IMR-90 (cell line): ENCODE data around the gene LBHD2. TPM values are rescaled to one million over a fixed set of nuclear protein-coding genes. Genes with fewer than 3 reads are reported as not detected.

Experiments used
- RFX5 ChIP-seq: IDR thresholded peaks from 2 replicates; pipeline ENCODE4 v1.8.0; 2012; ENCODE audit warnings: low read depth, mild to moderate bottlenecking, low read length, moderate library complexity
- polyA plus RNA-seq, 3 experiments: library from polyadenylated mRNA; depleted of rRNA; stranded (reverse); fragments of >200 nt; gene quantifications; 2 replicates each; pipeline ENCODE4 v1.2.3, GENCODE V29; 2012; ENCODE audit warnings: low replicate concordance in 1 of 3
- total RNA-seq: library from RNA; depleted of rRNA; stranded (reverse); fragments of >200 nt; gene quantifications from 2 replicates; pipeline ENCODE4 v1.2.3, GENCODE V29; 2012
- TF ChIP-seq, protein P1 (sequence below): fragments of 150-350 bp; IDR thresholded peaks from 2 replicates; pipeline ENCODE4 v1.6.1; 2017; ENCODE audit warnings: mild to moderate bottlenecking, antibody characterized with exemption, low read length, low read depth

LBHD2 gene
- total and polyA plus RNA-seq, 2 of the 4 experiments (the other 2 are of a cell fraction), result not detected

DNA sequence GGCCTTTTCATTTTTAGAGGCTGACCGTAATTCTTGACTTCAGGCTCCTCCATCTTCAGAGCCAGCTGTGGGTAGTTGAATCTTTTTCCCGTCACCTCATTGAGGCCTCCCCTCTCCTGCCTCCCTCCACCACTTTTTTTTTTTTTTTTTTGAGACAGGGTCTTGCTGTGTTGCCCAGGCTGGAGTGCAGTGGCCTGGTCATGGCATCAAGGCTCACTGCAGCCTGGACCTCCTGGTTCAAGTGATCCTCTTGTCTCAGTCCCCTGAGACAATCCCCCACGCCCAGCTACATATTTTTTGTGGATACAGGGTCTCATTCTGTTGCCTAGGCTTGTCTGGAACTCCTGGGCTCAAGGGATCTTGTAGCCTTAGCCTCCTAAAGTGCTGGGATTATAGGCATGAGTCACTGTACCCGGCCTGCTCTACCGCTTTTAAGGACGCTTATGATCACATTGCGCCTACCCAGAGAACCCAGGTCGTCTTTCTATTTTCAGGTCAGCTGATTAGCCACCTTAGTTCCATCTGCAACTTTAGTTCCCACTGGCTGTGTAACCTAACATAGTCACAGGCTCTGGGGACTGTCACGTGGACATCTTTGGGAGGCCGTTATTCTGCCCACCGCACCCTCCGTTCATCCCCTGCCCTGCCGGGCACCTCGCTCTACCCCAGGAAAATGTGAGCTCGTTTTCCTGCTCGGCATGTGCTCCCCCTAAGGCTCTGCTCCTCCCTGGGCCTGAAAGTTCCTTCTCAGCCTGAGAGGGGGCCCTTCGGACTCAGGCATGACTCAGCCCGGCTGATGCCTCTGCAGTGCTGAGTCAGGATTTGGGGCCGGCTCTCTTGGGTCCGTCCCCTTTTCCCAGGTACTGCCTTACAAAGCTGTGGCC, 52.6 kb downstream of the LBHD2 start (continued):
- TF ChIP-seq, protein P1, sequence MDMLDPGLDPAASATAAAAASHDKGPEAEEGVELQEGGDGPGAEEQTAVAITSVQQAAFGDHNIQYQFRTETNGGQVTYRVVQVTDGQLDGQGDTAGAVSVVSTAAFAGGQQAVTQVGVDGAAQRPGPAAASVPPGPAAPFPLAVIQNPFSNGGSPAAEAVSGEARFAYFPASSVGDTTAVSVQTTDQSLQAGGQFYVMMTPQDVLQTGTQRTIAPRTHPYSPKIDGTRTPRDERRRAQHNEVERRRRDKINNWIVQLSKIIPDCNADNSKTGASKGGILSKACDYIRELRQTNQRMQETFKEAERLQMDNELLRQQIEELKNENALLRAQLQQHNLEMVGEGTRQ, result no peak
- no peak for TF ChIP-seq RFX5
